GM18870 (cell line): ENCODE data around the gene PXYLP1.

ENCODE experiments used
- ATAC-seq: cut with Tn5 transposase; IDR thresholded peaks from one replicate; pipeline ENCODE4 v1.9.1; 2021; ENCODE audit warnings: moderate library complexity; ENCODE audit not compliant: unreplicated experiment

The PXYLP1 gene

DNA sequence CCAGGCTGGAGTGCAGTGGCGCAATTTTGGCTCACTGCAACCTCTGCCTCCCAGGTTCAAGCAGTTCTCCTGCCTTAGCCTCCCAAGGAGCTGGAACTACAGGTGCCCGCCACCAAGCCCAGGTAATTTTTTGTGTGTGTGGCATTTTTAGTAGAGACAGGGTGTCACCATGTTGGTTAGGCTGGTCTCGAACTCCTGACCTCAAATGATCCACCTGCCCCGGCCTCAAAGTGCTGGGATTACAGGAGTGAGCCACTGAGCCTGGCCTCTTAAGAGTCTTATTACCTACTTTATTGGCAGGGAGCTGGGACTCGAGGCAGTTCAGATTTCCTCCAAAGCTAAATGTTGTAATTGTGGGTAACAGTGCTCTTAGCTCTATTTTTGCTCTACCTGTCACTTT is 16.4 kb downstream of the PXYLP1 start:
- no peak for ATAC-seq

DNA sequence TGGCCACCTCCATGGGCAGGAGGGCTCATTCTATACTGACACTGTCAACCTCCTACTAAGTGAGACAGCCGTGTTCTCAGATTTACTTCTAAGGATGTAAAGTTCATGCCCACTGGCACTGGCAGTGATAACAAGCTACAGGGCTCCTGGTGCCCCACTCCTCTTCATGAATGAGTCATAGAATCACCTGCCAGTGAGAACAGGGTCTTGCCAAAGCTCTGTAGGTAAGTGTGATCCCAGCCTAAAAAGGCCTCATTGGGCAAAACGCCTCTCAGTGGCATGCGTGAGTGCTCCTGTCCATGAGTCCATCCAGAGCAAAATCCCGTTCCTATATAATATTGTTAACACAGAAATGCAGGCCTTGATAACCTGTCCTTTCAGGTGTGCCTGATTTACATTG is 17.4 kb downstream of the PXYLP1 start:
- no peak for ATAC-seq

DNA sequence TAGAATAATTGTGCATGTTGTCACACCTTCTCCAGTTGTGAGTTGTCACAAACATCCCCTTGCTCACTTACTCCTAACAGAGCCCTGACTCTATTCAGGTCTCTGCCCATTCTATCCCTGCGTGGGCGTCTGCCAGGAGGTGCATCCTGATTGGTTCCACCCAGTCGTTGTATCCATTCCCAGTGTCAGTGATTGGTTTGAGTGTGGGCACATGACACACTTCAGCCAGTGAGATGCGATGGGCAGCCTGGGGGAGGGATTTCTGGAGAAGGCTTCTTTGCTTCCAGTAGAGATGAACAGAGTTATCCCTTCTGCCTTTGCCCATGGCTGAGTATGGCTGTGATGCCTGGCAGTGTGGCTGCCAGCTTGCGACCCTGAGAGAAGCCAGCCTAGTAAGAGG is 18.7 kb downstream of the PXYLP1 start:
- ATAC-seq, result no peak

GRCh38 chr3:141250828-141251227 is 19.2 kb downstream of the PXYLP1 start:
- ATAC-seq, result no peak

DNA sequence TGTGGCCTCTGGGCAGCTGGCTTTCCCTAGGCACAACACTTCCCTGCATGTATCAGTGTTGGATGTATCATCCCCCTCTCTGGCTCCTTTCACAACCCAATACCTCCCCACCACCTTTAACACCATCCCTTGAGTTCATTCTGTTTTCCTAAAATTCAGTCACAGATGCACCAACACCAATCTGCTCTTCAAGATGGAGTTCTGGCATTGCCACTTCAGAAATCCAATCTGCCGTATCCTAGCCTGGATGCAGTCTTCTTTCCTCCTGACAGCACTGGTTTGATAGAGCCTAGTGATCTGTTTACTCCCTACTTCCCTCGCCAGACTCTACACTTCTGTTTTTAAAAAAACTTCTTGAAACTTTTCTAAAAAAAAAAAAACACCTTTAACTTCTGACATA is 21.7 kb downstream of the PXYLP1 start:
- ATAC-seq, result no peak

DNA sequence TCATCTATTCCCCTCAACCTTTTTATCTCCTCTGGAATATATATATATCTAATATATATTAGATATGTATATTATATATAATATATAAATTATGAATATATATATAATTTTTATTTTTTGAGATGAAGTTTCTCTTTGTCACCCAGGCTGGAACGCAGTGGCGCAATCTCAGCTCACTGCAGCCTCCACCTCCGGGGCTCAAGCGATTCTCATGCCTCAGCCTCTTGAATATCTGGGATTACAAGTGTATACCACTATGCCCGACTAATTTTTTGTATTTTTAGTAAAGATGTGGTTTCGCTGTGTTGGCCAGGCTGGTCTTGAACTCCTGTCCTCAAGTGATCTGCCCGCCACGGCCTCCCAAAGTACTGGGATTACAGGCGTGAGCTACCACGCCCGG is 22.2 kb downstream of the PXYLP1 start:
- no peak for ATAC-seq

- no peak for ATAC-seq
These were observed 23.7 kb downstream of the PXYLP1 start for GRCh38 chr3:141255137-141255845.

DNA sequence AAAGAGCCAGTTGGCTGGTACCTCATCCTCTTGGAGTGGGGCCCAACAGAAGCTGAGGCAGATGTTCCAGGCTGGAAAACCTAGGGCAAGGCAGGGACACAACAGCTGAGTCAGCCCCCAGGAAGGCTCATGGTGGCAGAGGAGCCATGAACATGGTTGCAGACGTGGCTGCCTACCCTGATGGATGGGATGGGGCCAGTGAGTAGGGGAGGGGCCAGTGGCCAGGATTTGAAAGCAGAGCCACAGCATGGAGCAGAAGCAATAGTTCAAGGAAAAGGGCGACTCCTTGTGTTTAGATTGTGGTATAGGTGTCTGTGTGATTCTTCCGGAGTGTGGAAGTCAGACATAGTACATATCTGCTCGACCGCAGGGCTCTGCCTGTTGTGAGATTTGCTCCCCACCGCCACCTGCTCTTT is 24.2 kb downstream of the PXYLP1 start:
- ATAC-seq, result no peak

DNA sequence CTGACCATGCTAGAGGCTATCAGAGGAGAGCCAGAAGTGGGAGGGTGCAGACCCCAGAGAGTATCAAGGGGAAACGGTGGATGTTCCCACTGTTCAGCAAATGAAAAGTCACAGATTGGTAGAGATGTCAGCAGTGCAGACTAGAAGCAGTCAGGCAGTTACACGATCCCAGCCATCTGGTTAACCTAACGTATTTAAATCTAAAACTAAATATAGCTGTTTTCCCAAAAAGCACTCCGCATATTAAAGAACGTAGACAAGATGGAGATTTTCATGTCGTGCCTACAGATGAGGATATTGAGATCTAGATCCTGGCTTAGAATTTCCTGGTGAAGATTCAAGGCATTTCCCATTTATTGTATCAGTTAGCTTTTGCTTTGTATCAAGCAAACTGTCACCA is 25.2 kb downstream of the PXYLP1 start:
- no peak for ATAC-seq

- ATAC-seq, result no peak
These were observed 26.3 kb downstream of the PXYLP1 start for GRCh38 chr3:141257961-141258360.

GRCh38 chr3:141258973-141259372 is 27.3 kb downstream of the PXYLP1 start:
- no peak for ATAC-seq

DNA sequence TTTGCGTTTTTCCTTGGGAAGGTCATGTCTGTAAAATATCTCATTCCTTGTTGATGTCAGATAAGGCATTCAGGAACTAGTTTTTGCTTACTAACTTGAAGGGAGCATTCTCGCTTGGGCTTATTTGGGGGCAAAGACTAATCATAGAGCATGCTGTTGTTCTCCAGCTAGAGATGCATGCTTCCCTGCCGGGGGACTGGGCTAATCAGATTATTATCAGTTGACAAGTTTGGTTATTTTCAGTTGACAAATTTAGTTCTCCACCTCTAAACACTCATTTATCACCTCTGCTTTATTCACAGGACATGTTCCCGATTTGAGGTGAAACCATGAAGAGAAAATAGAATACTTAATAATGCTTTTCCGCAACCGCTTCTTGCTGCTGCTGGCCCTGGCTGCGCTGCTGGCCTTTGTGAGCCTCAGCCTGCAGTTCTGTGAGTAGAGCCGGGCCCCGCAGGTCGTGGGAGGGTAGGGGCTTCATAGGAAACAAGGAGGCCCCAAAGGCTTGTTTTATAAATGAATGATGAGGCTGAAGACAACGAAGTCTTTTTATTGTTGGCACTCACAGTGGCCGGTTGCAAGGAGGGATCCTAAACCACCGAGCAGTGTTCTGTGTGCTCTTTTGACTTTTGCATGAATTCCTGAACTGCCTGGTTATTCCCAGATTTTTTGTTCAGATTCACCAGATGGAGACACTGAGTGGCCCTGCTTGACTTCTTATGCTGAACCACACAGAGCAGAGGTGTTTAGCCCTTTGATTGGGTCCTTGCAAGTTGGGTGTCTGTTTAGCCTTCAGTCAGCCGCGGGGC is 28.4 kb downstream of the PXYLP1 start:
- ATAC-seq, result no peak

DNA sequence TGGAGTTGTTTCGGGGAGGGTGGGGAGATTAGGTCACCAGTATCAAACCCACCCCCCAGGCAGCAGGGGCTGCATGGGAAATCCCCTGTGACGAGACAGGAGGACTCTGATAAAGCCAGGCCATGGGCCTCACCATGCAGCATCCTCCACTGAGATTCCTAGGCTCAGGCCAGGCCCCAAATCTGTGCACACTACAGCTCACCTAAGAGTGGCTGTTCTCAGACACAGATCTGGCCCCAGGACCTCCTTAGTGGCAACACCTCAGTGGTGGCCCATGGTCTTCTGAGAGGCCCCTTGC is 29.0 kb downstream of the PXYLP1 start:
- ATAC-seq, result no peak

- no peak for ATAC-seq
These were observed 30.1 kb downstream of the PXYLP1 start for GRCh38 chr3:141261472-141262307.

DNA sequence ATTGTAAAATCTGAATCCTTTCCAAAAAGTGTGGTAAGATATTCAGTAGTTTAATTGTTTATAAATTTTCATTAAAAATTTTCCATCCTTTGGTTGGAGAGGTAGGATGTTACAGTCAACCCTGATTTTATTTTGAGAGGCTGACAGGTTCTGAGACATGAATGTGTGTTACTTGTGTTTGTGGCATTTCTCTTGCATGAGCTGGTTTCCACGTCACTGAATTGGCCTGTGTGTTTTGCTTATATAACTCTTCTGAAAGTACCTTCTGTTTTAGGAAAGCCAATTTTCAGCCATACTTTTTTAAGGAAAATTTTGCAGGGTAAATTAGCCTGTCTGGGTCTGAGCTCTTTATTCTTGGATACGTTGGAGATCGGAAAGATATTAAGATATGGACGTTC is 30.7 kb downstream of the PXYLP1 start:
- no peak for ATAC-seq

DNA sequence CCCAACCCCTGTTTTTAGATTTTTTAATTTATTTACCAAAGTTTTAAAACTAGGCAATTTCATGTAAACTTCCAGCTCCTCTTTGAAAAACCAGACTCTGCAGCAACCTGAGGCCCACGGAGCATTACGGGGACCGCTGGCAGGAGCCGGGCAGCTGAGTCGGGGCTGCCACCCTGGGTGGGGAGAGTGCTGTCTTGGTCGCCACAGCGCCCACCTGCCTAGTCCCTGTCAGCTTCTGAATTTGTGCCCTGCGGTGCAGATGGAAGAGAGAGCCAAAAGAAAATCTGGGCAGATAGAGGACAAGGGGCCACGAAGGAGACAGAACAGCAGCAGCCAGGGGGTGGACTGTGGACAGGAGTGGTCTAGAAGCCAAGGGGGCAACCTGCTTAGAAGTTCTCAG is 34.6 kb downstream of the PXYLP1 start:
- no peak for ATAC-seq

DNA sequence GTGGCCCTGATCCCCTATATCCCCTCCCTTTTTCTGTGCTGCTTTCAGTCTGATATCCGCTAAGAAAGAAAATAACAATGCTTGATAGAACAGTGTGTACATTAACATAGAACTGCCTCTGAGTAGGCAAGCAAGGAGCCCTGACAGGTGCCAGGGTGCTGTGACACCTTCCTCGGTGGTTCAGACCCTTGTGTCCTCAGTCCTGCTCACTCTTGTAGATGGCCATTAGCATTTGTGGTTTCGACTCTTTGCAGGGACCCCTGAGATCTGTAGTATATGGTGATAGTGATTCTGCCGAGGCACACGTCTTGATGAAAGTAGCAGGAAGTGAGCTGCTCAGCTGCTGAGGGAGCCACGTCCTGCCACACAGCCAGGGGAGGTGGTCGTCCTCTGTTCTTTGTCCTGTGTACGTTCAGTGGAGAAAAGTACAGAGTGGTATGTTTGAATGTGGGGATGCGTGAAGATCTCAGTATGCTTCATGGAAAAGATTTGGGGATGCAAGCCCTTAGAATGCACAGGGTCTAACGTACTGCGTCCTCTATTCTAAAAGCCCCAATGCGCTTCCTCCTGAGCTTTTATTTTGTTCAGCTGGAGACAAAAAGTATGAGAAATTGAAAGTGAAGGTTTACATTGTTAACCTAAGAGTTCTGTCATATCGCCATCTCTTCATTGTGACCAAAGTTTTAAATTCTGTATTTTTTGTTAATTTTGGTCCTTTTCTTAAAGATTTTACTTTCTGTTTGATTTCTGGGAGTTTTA is 35.4 kb downstream of the PXYLP1 start:
- no peak for ATAC-seq

DNA sequence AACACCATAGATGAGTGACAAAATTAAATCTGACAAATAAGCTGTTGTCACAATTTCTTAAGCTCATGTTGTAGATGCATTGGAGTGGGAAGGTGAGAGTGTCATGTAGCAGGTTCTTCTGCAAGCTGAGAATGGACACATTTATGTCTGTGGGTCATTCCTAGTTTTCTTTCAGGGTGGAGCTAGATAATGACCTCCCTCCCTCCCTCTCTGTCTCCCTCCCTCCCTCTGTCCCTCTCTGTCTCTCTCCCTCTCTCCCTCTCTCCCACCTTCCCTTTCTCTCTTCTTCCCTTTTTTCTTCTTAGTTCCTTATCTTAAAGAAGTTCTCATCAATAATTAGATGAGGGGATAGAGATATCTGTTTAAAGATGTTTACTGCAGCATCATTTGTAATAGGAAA is 36.0 kb downstream of the PXYLP1 start:
- no peak for ATAC-seq

- ATAC-seq, result no peak
These were observed 36.7 kb downstream of the PXYLP1 start for GRCh38 chr3:141268306-141268705.

- no peak for ATAC-seq
These were observed 37.2 kb downstream of the PXYLP1 start for GRCh38 chr3:141268791-141269190.

GRCh38 chr3:141269961-141270360 is 38.3 kb downstream of the PXYLP1 start:
- ATAC-seq, result no peak
